ENCODE data around the gene TBCCD1. TPM values are rescaled to one million over a fixed set of nuclear protein-coding genes. Genes with fewer than 3 reads are reported as not detected.

Gene TBCCD1
- total RNA-seq, 4 donors from 2014 or later: 9.9 to 13.2 (median 11.5) TPM

DNA sequence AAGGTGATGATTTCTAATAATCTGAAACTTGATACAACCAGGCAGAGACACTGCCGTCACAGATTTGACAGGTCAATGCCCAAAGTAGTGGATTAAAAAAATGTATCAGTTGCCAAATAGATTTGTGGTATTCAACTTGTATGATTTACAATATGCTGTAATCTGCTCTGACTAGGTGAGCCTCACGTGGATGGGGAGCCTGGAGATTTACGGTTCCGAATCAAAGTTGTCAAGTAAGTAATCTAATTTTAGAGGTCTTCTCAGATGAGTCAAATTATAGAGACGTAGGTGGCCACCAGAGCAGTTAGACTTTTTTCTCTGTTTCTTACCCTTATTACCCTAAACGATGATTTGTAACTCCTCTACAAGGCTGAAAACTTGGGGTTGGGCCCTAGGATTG, 15.4 kb upstream of the TBCCD1 start:
- Histone ChIP-seq H3K27me3 (no peaks in the 10 kb centered on the region), H3K36me3 (peaks cover 40 to 91% (median 77%) of the 10 kb centered on the region in 4 donors)
- WGBS: 93% methylated on average over 6 of the region's 6 CpGs

DNA sequence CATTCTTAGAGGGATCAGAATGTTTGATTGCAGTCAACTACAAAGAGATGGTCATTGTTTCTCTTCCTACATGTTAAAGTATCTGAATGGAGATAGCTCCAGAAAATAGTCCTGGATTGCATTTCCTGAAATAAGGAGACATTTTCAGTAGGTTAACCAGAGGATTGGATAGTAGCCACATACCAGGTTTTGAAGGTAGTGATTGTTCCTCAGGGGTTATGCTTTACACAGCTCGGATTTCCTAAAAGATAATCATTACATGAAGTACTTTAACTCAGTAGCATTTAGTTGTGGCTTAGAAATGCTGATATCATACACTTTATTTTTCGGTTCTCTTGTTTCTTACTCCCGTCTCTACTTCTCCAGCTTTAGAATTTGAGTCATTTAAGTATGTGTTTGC, 13.6 kb upstream of the TBCCD1 start:
- intact Hi-C loops (cut with DNase I): no loop called here
- 88% methylated on average over 3 of the region's 3 CpGs for WGBS
- H3K4me1 ChIP-seq: no peaks in the 10 kb centered on the region
- H3K27ac ChIP-seq (replicated peaks in 1 of 4): no peak overlapping the region
- no peaks in the 10 kb centered on the region for H3K9me3 ChIP-seq
- H3K36me3 ChIP-seq: peaks cover 53 to 100% (median 88%) of the 10 kb centered on the region in 4 donors
- TF ChIP-seq POLR2A (IDR thresholded peaks at IDR 0.05; ENCODE audit: low read depth): no peak
- no peak overlapping the region for H3K4me3 ChIP-seq
- H3K27me3 ChIP-seq: no peaks in the 10 kb centered on the region
- no peak for DNase-seq (ENCODE audit: extremely low spot score)

More for the DNA sequence above, 15.4 kb upstream of the TBCCD1 start:
- Histone ChIP-seq H3K4me3 (no peak overlapping the region), H3K27ac (replicated peaks in 1 of 4) (no peak overlapping the region), H3K4me1 (no peaks in the 10 kb centered on the region), H3K9me3 (no peaks in the 10 kb centered on the region)
- intact Hi-C loops (cut with DNase I): no loop called here
- no peak for DNase-seq (ENCODE audit: extremely low spot score)
- TF ChIP-seq POLR2AphosphoS5 (IDR thresholded peaks at IDR 0.05) (no peak), EP300 (IDR thresholded peaks at IDR 0.05) (no peak), POLR2A (IDR thresholded peaks at IDR 0.05; ENCODE audit: low read depth) (no peak)
- TF ChIP-seq, protein P1, sequence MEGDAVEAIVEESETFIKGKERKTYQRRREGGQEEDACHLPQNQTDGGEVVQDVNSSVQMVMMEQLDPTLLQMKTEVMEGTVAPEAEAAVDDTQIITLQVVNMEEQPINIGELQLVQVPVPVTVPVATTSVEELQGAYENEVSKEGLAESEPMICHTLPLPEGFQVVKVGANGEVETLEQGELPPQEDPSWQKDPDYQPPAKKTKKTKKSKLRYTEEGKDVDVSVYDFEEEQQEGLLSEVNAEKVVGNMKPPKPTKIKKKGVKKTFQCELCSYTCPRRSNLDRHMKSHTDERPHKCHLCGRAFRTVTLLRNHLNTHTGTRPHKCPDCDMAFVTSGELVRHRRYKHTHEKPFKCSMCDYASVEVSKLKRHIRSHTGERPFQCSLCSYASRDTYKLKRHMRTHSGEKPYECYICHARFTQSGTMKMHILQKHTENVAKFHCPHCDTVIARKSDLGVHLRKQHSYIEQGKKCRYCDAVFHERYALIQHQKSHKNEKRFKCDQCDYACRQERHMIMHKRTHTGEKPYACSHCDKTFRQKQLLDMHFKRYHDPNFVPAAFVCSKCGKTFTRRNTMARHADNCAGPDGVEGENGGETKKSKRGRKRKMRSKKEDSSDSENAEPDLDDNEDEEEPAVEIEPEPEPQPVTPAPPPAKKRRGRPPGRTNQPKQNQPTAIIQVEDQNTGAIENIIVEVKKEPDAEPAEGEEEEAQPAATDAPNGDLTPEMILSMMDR (IDR thresholded peaks at IDR 0.05): no peak

DNA sequence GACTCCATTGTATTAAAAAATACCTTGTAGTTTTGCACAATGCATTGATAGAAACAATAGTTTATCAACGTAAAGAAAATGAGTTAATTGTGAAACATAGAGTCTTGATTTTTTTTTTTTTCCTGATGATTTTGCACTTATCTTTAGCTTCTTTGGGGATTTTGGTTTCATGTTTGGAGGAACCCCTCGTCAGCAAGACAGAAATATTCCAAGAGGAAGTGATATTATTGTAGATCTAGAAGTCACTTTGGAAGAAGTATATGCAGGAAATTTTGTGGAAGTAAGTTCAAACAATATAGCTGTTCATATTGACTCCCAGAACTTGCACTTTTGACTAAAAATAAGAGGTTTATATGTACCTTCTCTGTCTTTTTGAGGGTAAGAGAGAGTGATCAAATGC, 10.4 kb upstream of the TBCCD1 start:
- H3K9me3 ChIP-seq: no peaks in the 10 kb centered on the region
- H3K4me1 ChIP-seq: no peaks in the 10 kb centered on the region
- no peaks in the 10 kb centered on the region for H3K27me3 ChIP-seq
- no peak overlapping the region for H3K4me3 ChIP-seq
- peaks cover 33 to 96% (median 76%) of the 10 kb centered on the region in 4 donors for H3K36me3 ChIP-seq
- intact Hi-C loops (cut with DNase I): no loop called here
- TF ChIP-seq, protein P1 (IDR thresholded peaks at IDR 0.05): no peak
- TF ChIP-seq EP300 (IDR thresholded peaks at IDR 0.05) (no peak), POLR2AphosphoS5 (IDR thresholded peaks at IDR 0.05) (no peak), POLR2A (IDR thresholded peaks at IDR 0.05; ENCODE audit: low read depth) (no peak)
- 74% methylated on average over 2 of the region's 2 CpGs for WGBS
- no peak for DNase-seq (ENCODE audit: extremely low spot score)
- H3K27ac ChIP-seq (replicated peaks in 1 of 4): no peak overlapping the region

DNA sequence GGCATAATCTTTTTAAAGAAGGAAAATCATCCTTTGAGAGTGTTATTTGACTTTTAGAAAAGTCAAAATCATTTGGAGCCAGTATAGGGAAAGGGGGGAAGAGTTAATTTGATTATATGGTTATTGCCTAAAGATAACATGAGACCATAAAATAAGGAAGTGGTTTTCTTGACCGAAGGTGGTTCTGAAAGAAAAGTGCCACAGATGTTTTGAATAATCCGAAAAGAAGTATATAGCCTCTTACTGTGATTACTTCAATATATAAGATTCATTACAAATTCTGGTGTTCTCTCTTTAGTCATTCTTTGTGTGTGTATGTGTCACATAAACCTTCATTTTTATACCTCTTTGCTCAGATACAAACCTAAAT, 4.5 kb upstream of the TBCCD1 start:
- TF ChIP-seq POLR2A (IDR thresholded peaks at IDR 0.05; ENCODE audit: low read depth) (no peak), EP300 (IDR thresholded peaks at IDR 0.05) (no peak), POLR2AphosphoS5 (IDR thresholded peaks at IDR 0.05) (no peak)
- TF ChIP-seq, protein P1 (IDR thresholded peaks at IDR 0.05): no peak
- no peak for DNase-seq (ENCODE audit: extremely low spot score)
- H3K9me3 ChIP-seq: no peaks in the 10 kb centered on the region
- WGBS: 74% methylated on average over 2 of the region's 2 CpGs
- H3K27me3 ChIP-seq: no peaks in the 10 kb centered on the region
- peaks cover 23 to 42% (median 30%) of the 10 kb centered on the region in 4 donors for H3K4me1 ChIP-seq
- H3K27ac ChIP-seq (replicated peaks in 1 of 4): no peak overlapping the region
- H3K4me3 ChIP-seq: peak overlapping the region; percentile 69 to 97 (median 91)
- intact Hi-C loops (cut with DNase I): no loop called here
- H3K36me3 ChIP-seq: peaks cover 8 to 41% (median 33%) of the 10 kb centered on the region in 4 donors

DNA sequence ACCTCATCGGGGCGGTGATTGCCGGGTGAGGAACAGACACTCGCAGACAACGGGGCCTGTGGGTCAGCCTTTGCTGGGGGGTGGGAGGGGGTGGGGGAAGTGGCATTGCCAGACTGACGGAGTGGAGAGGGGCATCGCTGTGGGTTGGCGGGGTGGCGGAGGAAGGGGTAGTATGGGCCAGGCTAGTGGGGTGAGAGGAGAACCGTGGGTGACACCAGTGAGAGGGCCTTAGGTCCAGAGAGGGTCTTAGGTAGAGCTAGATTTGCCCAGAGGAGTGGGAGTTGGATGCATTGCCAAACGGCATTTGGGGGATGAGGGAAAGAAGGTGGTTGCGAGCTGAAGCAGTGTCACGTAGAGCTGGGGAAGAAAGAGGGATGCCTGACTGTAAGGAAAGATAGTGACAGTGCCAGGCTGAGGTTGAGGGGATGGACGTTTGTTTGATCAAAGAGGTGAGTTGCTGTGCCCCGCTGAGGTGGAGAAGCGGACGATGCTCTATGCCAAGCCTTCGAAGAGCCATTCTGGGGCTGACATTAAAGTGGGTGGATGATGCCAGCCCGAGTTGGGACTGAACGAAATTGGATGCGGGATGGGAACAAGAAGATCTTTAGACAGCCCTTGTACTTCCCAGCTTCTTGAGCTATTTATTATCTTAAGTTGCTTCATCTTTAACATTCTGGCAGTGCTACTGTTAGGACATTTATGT, 4.0 kb upstream of the TBCCD1 start:
- Histone ChIP-seq H3K36me3 (peaks cover 4 to 36% (median 27%) of the 10 kb centered on the region in 4 donors), H3K27me3 (no peaks in the 10 kb centered on the region), H3K27ac (replicated peaks in 1 of 4) (peak overlapping the region; percentile 90 to 98 (median 92)), H3K4me1 (peaks cover 28 to 48% (median 35%) of the 10 kb centered on the region in 4 donors), H3K4me3 (peak overlapping the region; percentile 69 to 97 (median 91)), H3K9me3 (no peaks in the 10 kb centered on the region)
- 12% methylated on average over 18 of the region's 21 CpGs for WGBS
- TF ChIP-seq EP300 (IDR thresholded peaks at IDR 0.05) (no peak), POLR2A (IDR thresholded peaks at IDR 0.05; ENCODE audit: low read depth) (no peak), POLR2AphosphoS5 (IDR thresholded peaks at IDR 0.05) (no peak)
- TF ChIP-seq, protein P1 (IDR thresholded peaks at IDR 0.05): no peak
- intact Hi-C loops (cut with DNase I): no loop called here
- no peak for DNase-seq (ENCODE audit: extremely low spot score)

Measured in esophagus muscularis mucosa (tissue), 4 donors.